HCT116 (cell line): ENCODE data around the gene DPM2. TPM values are rescaled to one million over a fixed set of nuclear protein-coding genes. Genes with fewer than 3 reads are reported as not detected.

Experiments used
- ATAC-seq: fragments of 200-7000 bp; cut with Tn5 transposase; 2 replicates; pipeline ENCODE4 v1.9.1; 2020; ENCODE audit warnings: mild to moderate bottlenecking, moderate library complexity
- BruUV-seq: library from RNA; stranded (reverse); fragments of 400-500 nt; replicated peaks from 2 replicates; lab custom pipeline; 2021; lab: Mats Ljungman, UMichigan
- CTCF ChIA-PET: fragments of 300-600 bp; sonication (Branson Sonifier 250); formaldehyde crosslinking; loops from one replicate; lab custom pipeline; 2021; ENCODE audit warnings: antibody characterized with exemption; lab: Charles Lee
- POLR2A ChIA-PET: fragments of 300-600, 350-600 bp; sonication (Branson Sonifier 250); formaldehyde crosslinking; loops from one replicate; lab custom pipeline; 2021; ENCODE audit warnings: antibody characterized with exemption; lab: Charles Lee
- RAD21 ChIA-PET, 2 experiments: fragments of 300-600 bp; sonication (Branson Sonifier 250); formaldehyde crosslinking; loops; one replicate each; lab custom pipeline; 2023; ENCODE audit warnings: low total read pairs in 2 of 2; ENCODE audit not compliant: uncharacterized antibody in 2 of 2, unreplicated experiment in 2 of 2, low non-redundant PET in 1 of 2; lab: Charles Lee
- DNase-seq: peaks from one replicate; pipeline ENCODE4 v3.0.0-alpha.2; 2010; ENCODE audit warnings: low read depth, low spot score
- H2AFZ ChIP-seq: fragments of 200-600 bp; shearing (Covaris generic), sonication (generic); 2 replicates; pipeline ENCODE4 v1.6.1; 2017; ENCODE audit warnings: low read depth, mixed run types, mixed read lengths, antibody characterized with exemption, low read length; ENCODE audit not compliant: poor library complexity, severe bottlenecking
- H3K27ac ChIP-seq: 2 replicates; pipeline ENCODE4 v1.5.1; 2012; ENCODE audit warnings: low read depth, low read length
- H3K27me3 ChIP-seq: fragments of 200-600 bp; sonication (generic); 2 replicates; pipeline ENCODE4 v1.6.1; 2016; ENCODE audit warnings: mixed run types, low read length, mixed read lengths; ENCODE audit not compliant: insufficient read depth
- H3K36me3 ChIP-seq, 2 experiments: fragments of 200-500 bp in 1 of 2; fragments of 200-600 bp in 1 of 2; sonication (Bioruptor generic) in 1 of 2; sonication (generic) in 1 of 2; 2 replicates each; pipeline versions ENCODE4 v1.5.1 to v1.6.1; 2014 to 2016; ENCODE audit warnings: low read length in 2 of 2, inconsistent platforms in 1 of 2, mixed read lengths in 1 of 2, mixed run types in 1 of 2; ENCODE audit not compliant: insufficient read depth in 2 of 2, control insufficient read depth in 1 of 2
- H3K4me1 ChIP-seq, 2 experiments: fragments of 200-600 bp in 1 of 2; sonication (generic) in 1 of 2; 2 replicates each; pipeline versions ENCODE4 v1.5.1 to v1.6.1; 2012 to 2017; ENCODE audit warnings: low read length in 2 of 2, inconsistent platforms in 1 of 2, mild to moderate bottlenecking in 1 of 2, mixed read lengths in 1 of 2, mixed run types in 1 of 2, moderate library complexity in 1 of 2; ENCODE audit not compliant: insufficient read depth in 2 of 2, control insufficient read depth in 1 of 2
- H3K4me2 ChIP-seq: fragments of 200-600 bp; sonication (generic); 2 replicates; pipeline ENCODE4 v1.6.1; 2017; ENCODE audit warnings: mixed run types, low read length, mixed read lengths
- H3K4me3 ChIP-seq, 2 experiments: fragments of 200-600 bp in 1 of 2; sonication (generic) in 1 of 2; replicated peaks in 1 of 2; 2 replicates each; pipeline ENCODE4 v1.5.1; 2011 to 2016; ENCODE audit warnings: low read length in 2 of 2, control low read depth in 1 of 2, low read depth in 1 of 2, mild to moderate bottlenecking in 1 of 2, mixed read lengths in 1 of 2, mixed run types in 1 of 2
- H3K79me2 ChIP-seq: fragments of 200-600 bp; sonication (generic); 2 replicates; pipeline ENCODE4 v1.6.1; 2017; ENCODE audit warnings: mild to moderate bottlenecking, mixed run types, low read length, moderate library complexity, mixed read lengths; ENCODE audit not compliant: insufficient read depth
- H3K9ac ChIP-seq: fragments of 200-600 bp; sonication (generic); 2 replicates; pipeline ENCODE4 v1.6.1; 2016; ENCODE audit warnings: low read length, mixed read lengths
- H3K9me2 ChIP-seq: fragments of 200-600 bp; sonication (generic), shearing (Covaris generic); 2 replicates; pipeline ENCODE4 v1.6.1; 2017; ENCODE audit warnings: mixed run types, mild to moderate bottlenecking, moderate library complexity; ENCODE audit not compliant: insufficient read depth
- H3K9me3 ChIP-seq, 2 experiments: fragments of 200-500 bp in 1 of 2; fragments of 200-600 bp in 1 of 2; sonication (Bioruptor generic) in 1 of 2; sonication (generic) in 1 of 2; 2 replicates each; pipeline ENCODE4 v1.6.1; 2014 to 2017; ENCODE audit warnings: low read length in 2 of 2, mixed read lengths in 2 of 2, inconsistent platforms in 1 of 2, low read depth in 1 of 2, mild to moderate bottlenecking in 1 of 2, mixed run types in 1 of 2, moderate library complexity in 1 of 2; ENCODE audit not compliant: control insufficient read depth in 1 of 2, insufficient read depth in 1 of 2
- H4K20me1 ChIP-seq: fragments of 200-600 bp; sonication (generic), shearing (Covaris generic); 2 replicates; pipeline ENCODE4 v1.6.1; 2017; ENCODE audit warnings: mixed run types, mild to moderate bottlenecking, moderate library complexity; ENCODE audit not compliant: insufficient read depth
- ATF3 ChIP-seq: IDR thresholded peaks from 2 replicates; pipeline ENCODE4 v1.6.1; 2012
- CBX3 ChIP-seq: IDR thresholded peaks from 2 replicates; pipeline ENCODE4 v1.6.1; 2012; ENCODE audit warnings: low read depth
- CEBPB ChIP-seq: IDR thresholded peaks from 2 replicates; pipeline ENCODE4 v1.6.1; 2012; ENCODE audit warnings: low read depth
- CTCF ChIP-seq, 3 experiments: fragments of 200-600 bp in 1 of 3; sonication (generic) in 1 of 3; IDR thresholded peaks in 2 of 3; conservative IDR thresholded peaks in 1 of 3; 2 replicates each; pipeline ENCODE4 v1.5.1; 2012 to 2017; ENCODE audit warnings: low read depth in 2 of 3, low read length in 2 of 3, antibody characterized with exemption in 1 of 3, borderline replicate concordance in 1 of 3, control low read depth in 1 of 3, mild to moderate bottlenecking in 1 of 3, mixed read lengths in 1 of 3, mixed run types in 1 of 3, moderate library complexity in 1 of 3; ENCODE audit not compliant: insufficient read depth in 1 of 3
- EZH2 ChIP-seq: fragments of 200-600 bp; sonication (generic); IDR thresholded peaks from 2 replicates; pipeline ENCODE4 v1.6.1; 2017; ENCODE audit warnings: antibody characterized with exemption, mixed run types
- FOSL1 ChIP-seq: IDR thresholded peaks from 2 replicates; pipeline ENCODE4 v1.6.1; 2012; ENCODE audit warnings: low read depth
- JUND ChIP-seq: IDR thresholded peaks from 2 replicates; pipeline ENCODE4 v1.6.1; 2012
- MAX ChIP-seq: IDR thresholded peaks from 2 replicates; pipeline ENCODE4 v1.6.1; 2012
- REST ChIP-seq: IDR thresholded peaks from 2 replicates; pipeline ENCODE4 v1.6.1; 2012; ENCODE audit warnings: low read depth
- SIN3A ChIP-seq: IDR thresholded peaks from 2 replicates; pipeline ENCODE4 v1.6.1; 2012; ENCODE audit warnings: low read depth
- SRF ChIP-seq: IDR thresholded peaks from 2 replicates; pipeline ENCODE4 v1.6.1; 2012; ENCODE audit warnings: low read depth
- ZBTB33 ChIP-seq: IDR thresholded peaks from 2 replicates; pipeline ENCODE4 v1.6.1; 2011; ENCODE audit warnings: mild to moderate bottlenecking, low read length, moderate library complexity; ENCODE audit not compliant: insufficient replicate concordance; ENCODE audit errors: extremely low read depth
- ZNF274 ChIP-seq: fragments of 200-500 bp; sonication (Bioruptor generic); IDR thresholded peaks from 2 replicates; pipeline ENCODE4 v1.6.1; 2014; ENCODE audit warnings: mild to moderate bottlenecking, low read depth, low read length, inconsistent platforms
- intact Hi-C: fragments of 100-400 bp; cut with micrococcal nuclease; formaldehyde crosslinking; loops from 2 replicates; pipeline ENCODE4 v1.10.0; 2022
- total RNA-seq: library from RNA; stranded (reverse); gene quantifications from one replicate; pipeline ENCODE4 v1.2.1, GENCODE V29; 2021; ENCODE audit not compliant: unreplicated experiment

Gene DPM2
- total RNA-seq, 1 experiment from 2014 or later, result 54.6 TPM

- intact Hi-C loops, result no loop called here
- Histone ChIP-seq H3K9me2 (no peaks in the 10 kb centered on the region), H3K79me2 (peaks cover 97% of the 10 kb centered on the region), H3K4me1 (peaks cover 73 to 79% of the 10 kb centered on the region in 2 experiments), H3K4me2 (peak overlapping the region; percentile 32), H3K27me3 (no peaks in the 10 kb centered on the region), H2AFZ (no peak overlapping the region), H3K36me3 (no peaks in the 10 kb centered on the region), H3K4me3 (no peak overlapping the region), H4K20me1 (no peaks in the 10 kb centered on the region), H3K9ac (peak overlapping the region; percentile 14; the same call in 1 of the 2 replicates), H3K9me3 (no peaks in the 10 kb centered on the region), H3K27ac (peak overlapping the region; percentile 28)
- TF ChIP-seq ZNF274 (no peak), MAX (no peak), ZBTB33 (no peak), CTCF (IDR thresholded peaks at IDR 0.05 in 2 of 3, conservative IDR thresholded peaks at IDR 0.05 in 1 of 3; ENCODE audit: borderline replicate concordance in 1 of 3, insufficient read depth in 1 of 3, low read depth in 2 of 3, low read length in 2 of 3) (no peak), SRF (no peak), ATF3 (no peak), CEBPB (no peak), SIN3A (no peak), JUND (no peak), EZH2 (no peak), REST (no peak), CBX3 (no peak), FOSL1 (no peak)
- POLR2A ChIA-PET, result no interaction called here
- DNase-seq (no peak), ATAC-seq (no peak)
- RAD21 ChIA-PET, result no interaction called here
- BruUV-seq, result no TSS peak
- CTCF ChIA-PET, result interaction anchor here (0.6 to 1.1 kb wide), 2 partner anchors 19 to 458 kb away, joined by 3 read pairs; partner anchors contain the start of gene CERCAM
These were observed 25.3 kb upstream of the DPM2 start for GRCh38 chr9:127963041-127963358.
